Activated CD8-positive, alpha-beta T cell treated with anti-CD3 and anti-CD28 coated beads for 36 hours (primary cell): Measurements from ENCODE around the gene GGACT. TPM values are rescaled to one million over a fixed set of nuclear protein-coding genes. Genes with fewer than 3 reads are reported as not detected.
"Not testable (repeated sequence)": the region's sequence is repeated elsewhere in the genome, so short reads cannot be mapped to it uniquely, and the experiment has no call there.

ENCODE experiments used
- ATAC-seq: fragments of 200-7000 bp; cut with Tn5 transposase; one replicate; pipeline ENCODE4 v1.10.0; 2021; ENCODE audit warnings: mild to moderate bottlenecking, moderate library complexity
- CTCF ChIA-PET: fragments of 350-600 bp; sonication (Branson Sonifier 250); formaldehyde crosslinking; loops from one replicate; lab custom pipeline; 2021; ENCODE audit warnings: antibody characterized with exemption; lab: Charles Lee
- POLR2A ChIA-PET: fragments of 350-600 bp; sonication (Branson Sonifier 250); formaldehyde crosslinking; loops from one replicate; lab custom pipeline; 2021; ENCODE audit warnings: antibody characterized with exemption; lab: Charles Lee
- DNase-seq: peaks from one replicate; pipeline ENCODE4 v3.0.0-alpha.2; 2020
- H3K27ac Mint-ChIP-seq: one replicate; pipeline ENCODE4 v1.8.0; 2021; ENCODE audit warnings: mild to moderate bottlenecking, mixed read lengths
- H3K27me3 Mint-ChIP-seq: one replicate; pipeline ENCODE4 v1.8.0; 2021; ENCODE audit warnings: mixed read lengths
- H3K36me3 Mint-ChIP-seq: one replicate; pipeline ENCODE4 v1.8.0; 2021; ENCODE audit warnings: low read depth, mixed read lengths
- H3K4me1 Mint-ChIP-seq: one replicate; pipeline ENCODE4 v1.8.0; 2021; ENCODE audit warnings: low read depth, mixed read lengths
- H3K4me3 Mint-ChIP-seq: one replicate; pipeline ENCODE4 v1.8.0; 2021; ENCODE audit warnings: mild to moderate bottlenecking, moderate library complexity, mixed read lengths
- H3K9me3 Mint-ChIP-seq: one replicate; pipeline ENCODE4 v1.8.0; 2021; ENCODE audit warnings: mixed read lengths
- intact Hi-C: fragments of 100-400 bp; cut with micrococcal nuclease; formaldehyde crosslinking; loops from one replicate; pipeline ENCODE4 v1.10.0; 2022
- total RNA-seq, 2 experiments: library from RNA; stranded (reverse); gene quantifications; one replicate each; pipeline ENCODE4 v1.2.3, GENCODE V29; 2021
- TF ChIP-seq, protein P1 (sequence below): fragments of 200-600 bp; IDR thresholded peaks from one replicate; pipeline ENCODE4 v1.8.0; 2022; ENCODE audit warnings: antibody characterized with exemption, mild to moderate bottlenecking

Gene GGACT
- total RNA-seq, 2 experiments from 2014 or later = 4.0 to 5.3 TPM

GRCh38 chr13:100581504-100581903, 7.1 kb downstream of the GGACT start:
- DNase-seq = no peak
- TF ChIP-seq, protein P1, sequence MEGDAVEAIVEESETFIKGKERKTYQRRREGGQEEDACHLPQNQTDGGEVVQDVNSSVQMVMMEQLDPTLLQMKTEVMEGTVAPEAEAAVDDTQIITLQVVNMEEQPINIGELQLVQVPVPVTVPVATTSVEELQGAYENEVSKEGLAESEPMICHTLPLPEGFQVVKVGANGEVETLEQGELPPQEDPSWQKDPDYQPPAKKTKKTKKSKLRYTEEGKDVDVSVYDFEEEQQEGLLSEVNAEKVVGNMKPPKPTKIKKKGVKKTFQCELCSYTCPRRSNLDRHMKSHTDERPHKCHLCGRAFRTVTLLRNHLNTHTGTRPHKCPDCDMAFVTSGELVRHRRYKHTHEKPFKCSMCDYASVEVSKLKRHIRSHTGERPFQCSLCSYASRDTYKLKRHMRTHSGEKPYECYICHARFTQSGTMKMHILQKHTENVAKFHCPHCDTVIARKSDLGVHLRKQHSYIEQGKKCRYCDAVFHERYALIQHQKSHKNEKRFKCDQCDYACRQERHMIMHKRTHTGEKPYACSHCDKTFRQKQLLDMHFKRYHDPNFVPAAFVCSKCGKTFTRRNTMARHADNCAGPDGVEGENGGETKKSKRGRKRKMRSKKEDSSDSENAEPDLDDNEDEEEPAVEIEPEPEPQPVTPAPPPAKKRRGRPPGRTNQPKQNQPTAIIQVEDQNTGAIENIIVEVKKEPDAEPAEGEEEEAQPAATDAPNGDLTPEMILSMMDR = no peak
- peaks cover 29% of the 10 kb centered on the region for H3K4me1 Mint-ChIP-seq
- no peaks in the 10 kb centered on the region for H3K27me3 Mint-ChIP-seq
- CTCF ChIA-PET = interaction anchor here (1.1 to 3.2 kb wide), 2 partner anchors 8 to 52 kb away, joined by 3 to 27 read pairs; no protein-coding TSS in a partner anchor
- ATAC-seq = peak; percentile 80
- peaks cover 13% of the 10 kb centered on the region for H3K36me3 Mint-ChIP-seq
- POLR2A ChIA-PET = no interaction called here
- no peak overlapping the region for H3K27ac Mint-ChIP-seq
- H3K9me3 Mint-ChIP-seq = no peaks in the 10 kb centered on the region
- intact Hi-C loops = no loop called here
- no peak overlapping the region for H3K4me3 Mint-ChIP-seq

GRCh38 chr13:100581030-100581429, 7.6 kb downstream of the GGACT start:
- Mint-ChIP-seq H3K9me3 (no peaks in the 10 kb centered on the region), H3K4me3 (no peak overlapping the region), H3K27ac (peak overlapping the region; percentile 50), H3K36me3 (peaks cover 13% of the 10 kb centered on the region), H3K4me1 (peaks cover 26% of the 10 kb centered on the region), H3K27me3 (no peaks in the 10 kb centered on the region)
- POLR2A ChIA-PET = no interaction called here
- intact Hi-C loops = no loop called here
- TF ChIP-seq, protein P1 = no peak
- no peak for ATAC-seq
- CTCF ChIA-PET = interaction anchor here (1.0 to 3.2 kb wide), 2 partner anchors 8 kb away, joined by 3 to 27 read pairs; no protein-coding TSS in a partner anchor
- no peak for DNase-seq

DNA sequence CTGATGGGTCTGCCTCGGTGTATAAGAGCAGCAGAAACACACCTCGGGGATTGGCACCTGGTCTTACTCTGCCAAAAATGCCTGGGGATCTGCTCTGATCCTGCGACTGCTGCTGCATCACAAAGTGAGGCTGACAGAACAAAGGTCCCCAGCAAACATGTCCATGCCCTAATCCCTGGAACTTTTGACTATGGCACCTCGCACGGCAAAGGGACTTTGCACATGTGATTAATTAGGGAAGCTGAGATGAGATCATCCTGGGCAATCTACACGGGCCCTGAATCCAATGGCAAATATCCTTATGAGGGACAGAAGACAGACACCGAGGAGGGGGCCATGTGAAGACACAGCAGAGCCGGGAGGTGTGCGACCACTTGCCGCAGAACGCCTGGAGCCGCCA, 8.5 kb downstream of the GGACT start:
- peaks cover 13% of the 10 kb centered on the region for H3K36me3 Mint-ChIP-seq
- ChIA-PET CTCF (interaction anchor here (1.0 kb wide), 1 partner anchor 9 kb away, joined by 3 read pairs; no protein-coding TSS in a partner anchor), POLR2A (no interaction called here)
- ATAC-seq = no peak
- no peaks in the 10 kb centered on the region for H3K27me3 Mint-ChIP-seq
- DNase-seq = no peak
- intact Hi-C loops = no loop called here
- no peak overlapping the region for H3K27ac Mint-ChIP-seq
- TF ChIP-seq, protein P1 = no peak
- no peaks in the 10 kb centered on the region for H3K9me3 Mint-ChIP-seq
- H3K4me3 Mint-ChIP-seq = no peak overlapping the region
- peaks cover 24% of the 10 kb centered on the region for H3K4me1 Mint-ChIP-seq

- POLR2A ChIA-PET, H3K9me3 Mint-ChIP-seq, intact Hi-C loops, DNase-seq, H3K27ac Mint-ChIP-seq, H3K4me3 Mint-ChIP-seq, H3K27me3 Mint-ChIP-seq, ATAC-seq: not testable (repeated sequence)
- peaks cover 29% of the 10 kb centered on the region for H3K4me1 Mint-ChIP-seq
- peaks cover 13% of the 10 kb centered on the region for H3K36me3 Mint-ChIP-seq
- CTCF ChIA-PET = interaction anchor here (1.3 to 1.4 kb wide), 2 partner anchors 9 to 12 kb away, joined by 3 read pairs; partner anchors contain the start of gene GGACT
Observed at GRCh38 chr13:100577239-100577638, 11.3 kb downstream of the GGACT start.

- CTCF ChIA-PET = interaction anchor here (0.5 to 5.6 kb wide), 39 partner anchors 9 to 715 kb away, joined by 3 to 97 read pairs (median 4); partner anchors contain the start of genes GGACT and TMTC4
- DNase-seq (peak; percentile 88), ATAC-seq (peak; percentile 95)
- H3K4me1 Mint-ChIP-seq = peaks cover 15% of the 10 kb centered on the region
- intact Hi-C loops = loop anchor here (5.0 kb wide), 1 partner anchor 554 kb away; no protein-coding TSS in a partner anchor
- POLR2A ChIA-PET = no interaction called here
- H3K9me3 Mint-ChIP-seq = no peaks in the 10 kb centered on the region
- no peaks in the 10 kb centered on the region for H3K27me3 Mint-ChIP-seq
- no peak overlapping the region for H3K27ac Mint-ChIP-seq
- H3K36me3 Mint-ChIP-seq = peaks cover 1% of the 10 kb centered on the region
- H3K4me3 Mint-ChIP-seq = no peak overlapping the region
- TF ChIP-seq, protein P1 = peak; percentile 80
Observed at GRCh38 chr13:100573121-100573520, 15.5 kb downstream of the GGACT start.
